ENCODE data around the gene DMPK. TPM values are rescaled to one million over a fixed set of nuclear protein-coding genes. Genes with fewer than 3 reads are reported as not detected.

The DMPK gene
- total and polyA plus RNA-seq, 2 of the 4 experiments (the other 2 are of a cell fraction) = 7.9 to 50.7 TPM

- no peaks in the 10 kb centered on the region for H3K4me1 ChIP-seq (ENCODE audit: control insufficient read depth, insufficient read depth, low read length)
- H3K9me3 ChIP-seq (ENCODE audit: control insufficient read depth, insufficient read depth, low read length) = no peaks in the 10 kb centered on the region
- no peak overlapping the region for H4K91ac ChIP-seq (ENCODE audit: insufficient read depth, low read depth, low read length)
- WGBS, 2 experiments (ENCODE audit: extremely low coverage in 2 of 2, insufficient read length in 1 of 2) = 57% methylated on average over 5 of the region's 10 CpGs; no CpG with 5 or more reads in 1 of the 2 experiments
- no peak for TF ChIP-seq CEBPB (IDR thresholded peaks at IDR 0.05; ENCODE audit: low read depth, low read length)
- ATAC-seq (ENCODE audit: low read depth) (no peak), DNase-seq (no peak)
- no peak overlapping the region for H4K8ac ChIP-seq (ENCODE audit: low read depth in 2 of 2, low read length in 2 of 2)
- H3K9me1 ChIP-seq (ENCODE audit: insufficient read depth, low read length) = no peaks in the 10 kb centered on the region
- H2BK120ac ChIP-seq (ENCODE audit: low read depth, low read length) = no peak overlapping the region
- no peak overlapping the region for H3K14ac ChIP-seq (replicated peaks; ENCODE audit: low read depth, low read length)
- intact Hi-C loops (cut with micrococcal nuclease) = no loop called here
- H2BK15ac ChIP-seq (ENCODE audit: low read depth, low read length) = no peak overlapping the region
- no peak overlapping the region for H2AFZ ChIP-seq (replicated peaks; ENCODE audit: low read length, poor library complexity)
- no peak overlapping the region for H2AK5ac ChIP-seq (ENCODE audit: low read depth, low read length)
- H2AK9ac ChIP-seq (replicated peaks; ENCODE audit: low read depth, low read length, poor library complexity) = no peak overlapping the region
- in situ Hi-C loops (cut with MboI; ENCODE audit: low sequenced_read_pairs) = no loop called here
- H3K79me1 ChIP-seq (ENCODE audit: low read depth in 1 of 2, low read length in 2 of 2) = no peaks in the 10 kb centered on the region; a peak in 1 of 4 replicates
- no peak overlapping the region for H3K4me3 ChIP-seq (ENCODE audit: insufficient read depth, low read depth, low read length)
- no peak overlapping the region for H3K18ac ChIP-seq (ENCODE audit: low read depth, low read length)
- H3K27me3 ChIP-seq (ENCODE audit: control insufficient read depth, insufficient read depth, low read length) = no peaks in the 10 kb centered on the region
- no peak overlapping the region for H3K27ac ChIP-seq (ENCODE audit: insufficient read depth, low read length)
- peaks cover 9% of the 10 kb centered on the region for H4K20me1 ChIP-seq (ENCODE audit: insufficient read depth, low read length)
- CTCF ChIA-PET = no interaction called here
- no peak overlapping the region for H4K5ac ChIP-seq (ENCODE audit: low read depth, low read length)
- H3K23ac ChIP-seq (ENCODE audit: low read depth, low read length) = no peak overlapping the region
- POLR2A ChIA-PET (ENCODE audit: unreplicated experiment) = no interaction called here
- peaks cover 68% of the 10 kb centered on the region for H3K36me3 ChIP-seq (ENCODE audit: control insufficient read depth, insufficient read depth, low read length)
- H3K9ac ChIP-seq (ENCODE audit: low read depth, low read length) = no peak overlapping the region
- BruUV-seq (replicated peaks) = no TSS peak
- no peak overlapping the region for H3K4me2 ChIP-seq (ENCODE audit: low read depth, low read length)
- no peak overlapping the region for H3K56ac ChIP-seq (ENCODE audit: extremely low read depth, insufficient read depth, low read length)
- H2BK20ac ChIP-seq (ENCODE audit: low read depth, low read length) = no peak overlapping the region
- no peak overlapping the region for H2BK5ac ChIP-seq (ENCODE audit: low read depth, low read length, poor library complexity, severe bottlenecking)
- dilution Hi-C loops (cut with HindIII; ENCODE audit: low sequenced_read_pairs, unreplicated experiment) = no loop called here
- no peak overlapping the region for H3K4ac ChIP-seq (ENCODE audit: low read depth, low read length)
Measured at GRCh38 chr19:45821570-45821969, 39.3 kb upstream of the DMPK start.
